ENCODE measurements around the gene ASMT. TPM values are rescaled to one million over a fixed set of nuclear protein-coding genes. Genes with fewer than 3 reads are reported as not detected.
"Not testable (repeated sequence)": the region's sequence is repeated elsewhere in the genome, so short reads cannot be mapped to it uniquely, and the experiment has no call there.

Gene ASMT
- total RNA-seq, 1 experiment from 2014 or later, result not detected

- DNase-seq (ENCODE audit: low read depth), result no peak
Observed at GRCh38 chrX:1649621-1650020, 34.8 kb downstream of the ASMT start.

GRCh38 chrX:1652011-1652811 lies 37.4 kb downstream of the ASMT start:
- peak; percentile 48 for DNase-seq (ENCODE audit: low read depth)

- DNase-seq (ENCODE audit: low read depth), result no peak
Observed at GRCh38 chrX:1656379-1656778, 41.5 kb downstream of the ASMT start.

- DNase-seq (ENCODE audit: low read depth), result peak; percentile 53
Observed at GRCh38 chrX:1657367-1658070, 42.7 kb downstream of the ASMT start.

DNA sequence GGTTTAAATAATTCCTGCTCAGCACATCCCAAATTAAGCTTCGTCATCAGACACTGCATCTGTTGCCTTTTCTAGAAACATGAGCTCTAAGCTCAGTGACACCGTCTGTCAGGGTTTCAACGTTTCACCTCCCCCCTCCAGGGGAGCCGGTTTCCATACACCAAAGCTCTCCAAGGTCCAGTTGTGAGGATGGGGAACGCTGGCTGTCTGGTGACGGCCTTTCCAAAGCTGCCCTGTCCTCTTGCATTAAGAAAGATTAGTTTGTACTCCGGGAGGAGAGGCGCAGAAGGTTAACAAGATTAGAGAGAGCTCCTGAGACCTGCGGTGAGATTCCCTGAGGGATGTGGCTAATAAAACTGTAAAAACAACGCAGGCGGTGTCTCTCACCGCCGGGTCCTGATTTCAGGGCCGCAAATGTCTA lies 43.2 kb downstream of the ASMT start:
- DNase-seq (ENCODE audit: low read depth), result no peak

DNA sequence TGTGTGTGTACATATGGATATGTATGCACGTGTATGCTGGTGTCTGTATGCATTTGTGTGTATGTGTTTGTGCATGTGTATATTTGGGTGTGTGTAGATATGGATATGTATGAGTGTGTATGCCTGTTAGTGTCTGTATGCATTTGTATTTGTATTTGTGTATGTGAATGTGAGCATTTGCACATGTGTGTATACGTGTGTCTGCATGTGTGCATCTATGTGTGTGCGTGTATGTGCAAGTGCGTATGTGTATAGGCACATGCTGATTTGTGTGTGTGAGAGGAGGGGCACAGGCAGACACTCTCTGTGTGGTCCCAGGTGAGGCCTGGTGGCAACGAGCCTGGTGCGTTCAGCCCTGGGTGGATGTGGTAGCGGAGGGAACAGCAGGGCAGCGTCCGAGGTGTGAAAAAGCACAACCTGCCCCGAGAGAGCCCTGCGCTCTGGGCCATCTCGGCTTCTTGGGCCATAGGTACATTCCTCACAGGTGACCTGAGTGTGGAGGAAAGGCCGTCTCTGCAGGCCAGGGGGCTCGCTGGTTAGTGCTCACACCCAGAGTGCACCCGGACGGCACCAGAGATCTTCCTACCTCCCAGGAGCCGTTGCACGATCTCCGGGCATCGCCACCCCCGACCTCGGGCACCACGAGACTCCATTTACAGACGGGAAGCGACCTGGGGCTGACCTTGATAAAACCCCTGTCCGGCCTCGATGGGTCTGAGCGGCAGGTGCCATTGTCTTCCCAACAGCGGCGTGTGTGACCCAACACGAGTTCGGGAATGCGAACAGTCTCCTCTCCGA lies 45.0 kb downstream of the ASMT start:
- DNase-seq (ENCODE audit: low read depth), result no peak

DNA sequence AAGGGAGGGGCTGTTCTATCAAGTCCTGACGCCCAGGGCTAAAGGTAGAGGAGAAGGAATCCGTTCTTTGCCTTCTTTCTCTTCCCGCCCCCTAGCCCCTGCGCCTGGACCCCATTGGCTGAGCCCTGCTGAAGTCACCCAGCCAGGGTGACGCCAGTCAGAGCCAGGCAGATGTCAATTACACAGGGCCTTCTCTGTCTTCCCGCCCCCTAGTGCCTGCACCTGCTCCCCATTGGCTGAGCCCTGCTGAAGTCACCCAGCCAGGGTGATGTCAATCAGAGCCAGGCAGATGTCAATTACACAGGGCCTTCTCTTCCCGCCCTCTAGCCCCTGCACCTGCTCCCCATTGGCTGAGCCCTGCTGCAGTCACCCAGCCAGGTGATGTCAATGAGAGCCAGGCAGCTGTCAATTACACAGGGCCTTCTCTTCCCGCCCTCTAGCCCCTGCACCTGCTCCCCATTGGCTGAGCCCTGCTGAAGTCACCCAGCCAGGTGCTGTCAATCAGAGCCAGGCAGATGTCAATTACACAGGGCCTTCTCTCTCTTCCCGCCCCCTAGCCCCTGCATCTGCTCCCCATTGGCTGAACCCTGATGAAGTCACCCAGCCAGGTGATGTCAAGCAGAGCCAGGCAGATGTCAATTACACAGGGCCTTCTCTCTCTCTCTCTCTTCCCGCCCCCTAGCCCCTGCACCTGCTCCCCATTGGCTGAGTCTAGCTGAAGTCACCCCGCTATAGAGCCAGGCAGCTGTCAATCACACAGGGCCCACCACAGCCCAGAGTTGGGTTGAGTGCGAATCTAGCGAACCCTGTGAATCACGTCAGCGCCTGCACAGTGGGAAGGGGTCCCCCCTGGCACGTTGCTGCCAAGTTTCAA lies 46.4 kb downstream of the ASMT start:
- no peak for DNase-seq (ENCODE audit: low read depth)

DNA sequence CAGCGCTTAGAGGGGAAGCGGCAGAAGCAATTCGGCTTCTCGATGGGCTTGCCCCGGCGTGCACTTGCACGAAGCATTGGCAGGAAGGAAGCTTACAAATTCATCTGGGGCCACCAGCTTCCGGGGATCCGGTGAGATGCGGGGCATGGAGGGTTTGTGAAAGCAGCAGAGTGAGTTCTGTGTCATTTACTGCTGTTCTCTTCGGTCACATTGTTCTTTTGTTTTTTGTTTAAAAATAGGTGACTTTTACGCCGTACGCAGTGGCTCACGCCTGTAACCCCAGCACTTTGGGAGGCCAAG lies 47.0 kb downstream of the ASMT start:
- DNase-seq (ENCODE audit: low read depth), result no peak

GRCh38 chrX:1667566-1667965 lies 52.7 kb downstream of the ASMT start:
- DNase-seq (ENCODE audit: low read depth), result no peak

DNA sequence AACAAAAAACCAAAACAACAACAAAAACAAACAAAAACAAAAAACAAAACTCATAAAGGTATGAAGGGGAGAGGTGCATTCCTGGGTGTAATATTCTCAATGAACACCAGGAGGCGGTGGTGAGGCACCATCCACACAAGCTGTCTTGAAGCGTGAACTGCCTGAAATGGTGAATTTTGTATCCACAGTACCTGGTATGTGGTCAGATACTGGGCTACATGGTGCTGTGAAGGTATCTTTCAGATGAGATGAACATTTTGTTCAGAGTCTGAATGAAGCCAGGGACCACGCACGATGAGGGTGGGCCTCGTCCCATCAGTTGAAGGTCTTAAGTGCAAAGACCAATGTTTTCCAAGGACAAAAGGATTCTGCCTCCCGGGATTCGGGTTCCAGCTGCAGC lies 58.5 kb downstream of the ASMT start:
- no peak for DNase-seq (ENCODE audit: low read depth)

- no peak for DNase-seq (ENCODE audit: low read depth)
Observed at GRCh38 chrX:1676866-1677265, 62.0 kb downstream of the ASMT start.

GRCh38 chrX:1679238-1679637 lies 64.4 kb downstream of the ASMT start:
- peak; percentile 20 for DNase-seq (ENCODE audit: low read depth)

DNA sequence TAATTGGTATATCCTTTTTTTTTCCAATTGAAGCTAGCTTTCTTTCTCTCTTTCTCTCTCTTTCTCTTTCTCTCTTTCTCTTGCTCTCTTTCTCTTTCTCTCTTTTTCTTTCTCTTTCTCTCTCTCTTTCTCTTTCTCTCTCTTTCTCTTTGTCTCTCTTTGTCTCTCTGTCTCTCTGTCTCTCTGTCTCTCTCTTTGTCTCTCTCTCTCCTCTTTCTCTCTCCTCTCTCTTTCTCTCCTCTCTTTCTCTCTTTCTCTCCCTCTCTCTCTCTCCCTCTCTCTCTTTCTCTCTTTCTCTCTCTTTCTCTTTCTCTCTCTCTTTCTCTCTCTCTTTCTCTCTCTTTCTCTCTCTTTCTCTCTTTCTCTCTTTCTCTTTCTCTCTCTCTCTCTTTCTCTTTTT lies 66.6 kb downstream of the ASMT start:
- DNase-seq (ENCODE audit: low read depth), result no peak

DNA sequence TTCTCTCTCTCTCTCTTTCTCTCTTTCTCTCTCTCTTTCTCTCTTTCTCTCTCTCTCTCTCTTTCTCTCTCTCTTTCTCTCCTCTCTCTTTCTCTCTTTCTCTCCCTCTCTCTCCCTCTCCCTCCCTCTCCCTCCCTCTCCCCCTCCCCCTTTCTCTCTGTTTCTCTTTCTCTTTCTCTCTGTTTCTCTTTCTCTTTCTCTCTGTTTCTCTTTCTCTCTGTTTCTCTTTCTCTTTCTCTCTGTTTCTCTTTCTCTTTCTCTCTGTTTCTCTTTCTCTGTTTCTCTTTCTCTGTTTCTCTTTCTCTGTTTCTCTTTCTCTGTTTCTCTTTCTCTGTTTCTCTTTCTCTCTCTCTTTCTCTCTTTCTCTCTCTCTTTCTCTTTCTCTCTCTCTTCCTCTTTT lies 67.0 kb downstream of the ASMT start:
- not testable (repeated sequence) for DNase-seq (ENCODE audit: low read depth)

GRCh38 chrX:1682501-1682900 lies 67.6 kb downstream of the ASMT start:
- DNase-seq (ENCODE audit: low read depth), result not testable (repeated sequence)

- not testable (repeated sequence) for DNase-seq (ENCODE audit: low read depth)
Observed at GRCh38 chrX:1684883-1685282, 70.0 kb downstream of the ASMT start.

DNA sequence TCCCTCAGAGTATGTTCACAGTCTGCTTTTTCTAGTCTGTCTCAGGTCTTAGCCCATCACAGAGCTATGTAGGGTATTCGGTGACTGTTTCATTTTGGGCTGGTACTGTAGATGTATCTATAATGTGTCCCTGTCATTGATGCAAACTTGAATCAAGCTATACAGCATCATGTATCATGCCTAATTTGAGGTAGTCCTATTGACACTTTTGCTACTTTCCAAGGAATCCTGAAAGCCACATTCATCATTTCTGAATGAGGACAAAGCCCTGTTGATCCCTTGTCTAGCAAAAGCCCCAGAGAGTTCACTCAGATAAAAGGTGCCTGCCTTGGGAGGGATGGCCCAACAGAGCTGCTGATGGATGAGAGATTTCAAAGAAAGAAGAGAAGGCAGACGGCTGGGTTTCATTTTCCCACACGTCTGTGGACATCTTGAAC lies 70.6 kb downstream of the ASMT start:
- DNase-seq (ENCODE audit: low read depth), result not testable (repeated sequence)

- DNase-seq (ENCODE audit: low read depth), result peak; percentile 6
Observed at GRCh38 chrX:1686642-1687041, 71.8 kb downstream of the ASMT start.

Data from LHCN-M2 (cell line).